ENCODE data around the gene UNC45A.
"Not testable (repeated sequence)": the region's sequence is repeated elsewhere in the genome, so short reads cannot be mapped to it uniquely, and the experiment has no call there.

UNC45A gene

GRCh38 chr15:90902840-90903732, 32.0 kb upstream of the UNC45A start, which contains the start of gene MAN2A2:
TSS of gene MAN2A2 (plus strand) at chr15:90903302. CDS start at chr15:90904208, 906 bp downstream.
- DNase-seq = peak; percentile 72

- DNase-seq = no peak
Measured at GRCh38 chr15:90903733-90904536, 31.1 kb upstream of the UNC45A start.

GRCh38 chr15:90904746-90905145, 30.3 kb upstream of the UNC45A start:
- no peak for DNase-seq

- no peak for DNase-seq
Measured at GRCh38 chr15:90905306-90906180, 29.5 kb upstream of the UNC45A start.

- no peak for DNase-seq
Measured at GRCh38 chr15:90906181-90906849, 28.8 kb upstream of the UNC45A start.

GRCh38 chr15:90907051-90907660, 27.9 kb upstream of the UNC45A start:
- no peak for DNase-seq

GRCh38 chr15:90907838-90908507, 27.1 kb upstream of the UNC45A start:
- no peak for DNase-seq

GRCh38 chr15:90909449-90909848, 25.6 kb upstream of the UNC45A start:
- not testable (repeated sequence) for DNase-seq

- no peak for DNase-seq
Measured at GRCh38 chr15:90909976-90910375, 25.1 kb upstream of the UNC45A start.

- DNase-seq = no peak
Measured at GRCh38 chr15:90910441-90911301, 24.4 kb upstream of the UNC45A start.

GRCh38 chr15:90911302-90911623, 23.8 kb upstream of the UNC45A start:
- DNase-seq = no peak

GRCh38 chr15:90911906-90912769, 22.9 kb upstream of the UNC45A start:
- no peak for DNase-seq

- DNase-seq = no peak
Measured at GRCh38 chr15:90912770-90913075, 22.4 kb upstream of the UNC45A start.

GRCh38 chr15:90913398-90913944, 21.6 kb upstream of the UNC45A start:
- no peak for DNase-seq

GRCh38 chr15:90914305-90915080, 20.6 kb upstream of the UNC45A start:
- no peak for DNase-seq

- no peak for DNase-seq
Measured at GRCh38 chr15:90915216-90915807, 19.8 kb upstream of the UNC45A start.

GRCh38 chr15:90915808-90916440, 19.2 kb upstream of the UNC45A start:
- no peak for DNase-seq

All from activated T-cell treated with anti-CD3 and anti-CD28 coated beads, Interleukin-2, amount 50 U/mL, for 1 hour (primary cell).